T47D (cell line): ENCODE results near the gene FIGN.

ENCODE experiments used
- DNase-seq, 2 experiments: peaks; one replicate each; pipeline versions ENCODE4 v3.0.0 to v3.0.0-alpha.2; 2011 to 2012; ENCODE audit warnings: low read depth in 1 of 2, low spot score in 1 of 2
- JUND ChIP-seq: IDR thresholded peaks from 2 replicates; pipeline ENCODE4 v1.6.1; 2012; ENCODE audit warnings: low read depth
- in situ Hi-C: cut with HindIII; loops from 2 replicates; pipeline ENCODE4 v1.10.0; 2016; ENCODE audit warnings: low sequenced_read_pairs, low pct_unique_long_range_greater_than_20kb

Gene FIGN

GRCh38 chr2:163572850-163573249 is 163.0 kb downstream of the FIGN start:
- TF ChIP-seq JUND: no peak
- no peak for DNase-seq
- in situ Hi-C loops: no loop called here

GRCh38 chr2:163571423-163572102 is 164.2 kb downstream of the FIGN start:
- no peak for DNase-seq
- in situ Hi-C loops: no loop called here
- TF ChIP-seq JUND: no peak

GRCh38 chr2:163570391-163570790 is 165.4 kb downstream of the FIGN start:
- no peak for DNase-seq
- in situ Hi-C loops: no loop called here
- no peak for TF ChIP-seq JUND

- in situ Hi-C loops: no loop called here
- DNase-seq: no peak
- no peak for TF ChIP-seq JUND
Measured at GRCh38 chr2:163565192-163565591, 170.6 kb downstream of the FIGN start.

- in situ Hi-C loops: no loop called here
- DNase-seq: no peak
- TF ChIP-seq JUND: no peak
Measured at GRCh38 chr2:163564236-163564635, 171.6 kb downstream of the FIGN start.

GRCh38 chr2:163563336-163563735 is 172.5 kb downstream of the FIGN start:
- TF ChIP-seq JUND: no peak
- no peak for DNase-seq
- in situ Hi-C loops: no loop called here

GRCh38 chr2:163558251-163559021 is 177.4 kb downstream of the FIGN start:
- no peak for DNase-seq
- in situ Hi-C loops: no loop called here
- TF ChIP-seq JUND: no peak

- no peak for DNase-seq
- in situ Hi-C loops: no loop called here
- TF ChIP-seq JUND: no peak
Measured at GRCh38 chr2:163556511-163556910, 179.3 kb downstream of the FIGN start.

GRCh38 chr2:163554864-163555263 is 180.9 kb downstream of the FIGN start:
- in situ Hi-C loops: no loop called here
- no peak for TF ChIP-seq JUND
- DNase-seq: no peak

- in situ Hi-C loops: no loop called here
Measured at GRCh38 chr2:163553601-163554000, 182.2 kb downstream of the FIGN start.

GRCh38 chr2:163552758-163553157 is 183.1 kb downstream of the FIGN start:
- in situ Hi-C loops: no loop called here

More at GRCh38 chr2:163553601-163554000, 182.2 kb downstream of the FIGN start:
- DNase-seq: no peak
- TF ChIP-seq JUND: no peak

GRCh38 chr2:163551616-163552373 is 184.0 kb downstream of the FIGN start:
- in situ Hi-C loops: no loop called here
- TF ChIP-seq JUND: no peak
- DNase-seq: no peak

More at GRCh38 chr2:163552758-163553157, 183.1 kb downstream of the FIGN start:
- no peak for DNase-seq
- TF ChIP-seq JUND: no peak

- TF ChIP-seq JUND: no peak
Measured at GRCh38 chr2:163548970-163549369, 186.8 kb downstream of the FIGN start.

More at GRCh38 chr2:163548970-163549369, 186.8 kb downstream of the FIGN start:
- DNase-seq: no peak
- in situ Hi-C loops: no loop called here
